Peyer's patch (tissue), 4 donors: ENCODE results near the gene ALAS1. TPM values are rescaled to one million over a fixed set of nuclear protein-coding genes. Genes with fewer than 3 reads are reported as not detected.
A peak's percentile ranks its signal among the peaks of the same experiment; 100 is the strongest.

Experiments
- DNase-seq, 3 donors: peaks; one replicate each; pipeline ENCODE4 v3.0.0-alpha.2; 2017 to 2019
- H3K27ac ChIP-seq, 4 donors: fragments of 200-600 bp; sonication (generic); one replicate each; pipeline ENCODE4 v1.5.1; 2016 to 2019
- H3K27me3 ChIP-seq, 2 donors: fragments of 200-600 bp; sonication (generic); one replicate each; pipeline ENCODE4 v1.5.1; 2019
- H3K36me3 ChIP-seq, 3 donors: fragments of 200-600 bp; sonication (generic); one replicate each; pipeline ENCODE4 v1.5.1; 2016 to 2019
- H3K4me1 ChIP-seq, 4 donors: fragments of 200-600 bp; sonication (generic); one replicate each; pipeline ENCODE4 v1.5.1; 2016 to 2019
- H3K4me3 ChIP-seq, 4 donors: fragments of 200-600 bp; sonication (generic); 1 replicate in 3 of 4; 2 replicates in 1 of 4; pipeline ENCODE4 v1.5.1; 2016 to 2019; ENCODE audit warnings: mild to moderate bottlenecking in 1 of 4
- H3K9me3 ChIP-seq, 4 donors: fragments of 200-600 bp; sonication (generic); one replicate each; pipeline ENCODE4 v1.5.1; 2016 to 2019; ENCODE audit warnings: mild to moderate bottlenecking in 1 of 4
- POLR2A ChIP-seq, 2 donors: fragments of 450-650 bp; IDR thresholded peaks; one replicate each; pipeline ENCODE4 v1.5.1; 2017; ENCODE audit warnings: antibody characterized with exemption in 2 of 2, mild to moderate bottlenecking in 2 of 2, moderate library complexity in 2 of 2
- total RNA-seq, 4 donors: library from RNA; depleted of rRNA; stranded (reverse); fragments of >200 nt; gene quantifications; one replicate each; pipeline ENCODE4 v1.1.0, GENCODE V29; 2016
- TF ChIP-seq, protein P1 (sequence below), 6 experiments: fragments of 450-650 bp in 4 of 6; fragments of 200-600 bp in 2 of 6; sonication (generic) in 1 of 6; IDR thresholded peaks; one replicate each; pipeline ENCODE4 v1.5.1; 2017 to 2019; ENCODE audit warnings: antibody characterized with exemption in 6 of 6, mild to moderate bottlenecking in 3 of 6, moderate library complexity in 1 of 6

Gene ALAS1
- total RNA-seq, 4 donors from 2014 or later: 73.3 to 92.8 (median 89.8) TPM

DNA sequence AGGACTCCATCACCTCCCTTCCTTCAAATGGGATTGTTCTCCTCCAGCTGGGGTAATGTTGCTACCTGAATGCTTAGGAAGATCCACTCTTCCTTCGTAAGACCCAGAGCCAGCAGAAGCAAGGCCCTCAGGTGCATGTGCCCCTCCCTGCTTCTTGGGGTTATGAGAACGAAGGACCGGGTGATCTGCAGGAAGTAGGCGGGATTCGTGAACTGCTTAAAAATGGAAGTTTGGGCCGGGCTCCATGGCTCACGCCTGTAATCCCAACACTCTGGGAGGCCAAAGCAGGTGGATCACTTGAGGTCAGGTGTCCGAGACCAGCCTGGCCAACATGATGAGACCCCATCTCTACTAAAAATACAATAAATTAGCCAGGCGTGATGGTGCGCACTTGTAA lies 19.4 kb downstream of the ALAS1 start:
- Histone ChIP-seq H3K27ac (peak overlapping the region; percentile 68 to 91 (median 76)), H3K36me3 (peaks cover 0 to 35% (median 3%) of the 10 kb centered on the region in 3 donors), H3K27me3 (no peaks in the 10 kb centered on the region), H3K9me3 (no peaks in the 10 kb centered on the region), H3K4me3 (no peak overlapping the region), H3K4me1 (peaks cover 12 to 46% (median 35%) of the 10 kb centered on the region in 4 donors)
- no peak for DNase-seq
- TF ChIP-seq, protein P1, sequence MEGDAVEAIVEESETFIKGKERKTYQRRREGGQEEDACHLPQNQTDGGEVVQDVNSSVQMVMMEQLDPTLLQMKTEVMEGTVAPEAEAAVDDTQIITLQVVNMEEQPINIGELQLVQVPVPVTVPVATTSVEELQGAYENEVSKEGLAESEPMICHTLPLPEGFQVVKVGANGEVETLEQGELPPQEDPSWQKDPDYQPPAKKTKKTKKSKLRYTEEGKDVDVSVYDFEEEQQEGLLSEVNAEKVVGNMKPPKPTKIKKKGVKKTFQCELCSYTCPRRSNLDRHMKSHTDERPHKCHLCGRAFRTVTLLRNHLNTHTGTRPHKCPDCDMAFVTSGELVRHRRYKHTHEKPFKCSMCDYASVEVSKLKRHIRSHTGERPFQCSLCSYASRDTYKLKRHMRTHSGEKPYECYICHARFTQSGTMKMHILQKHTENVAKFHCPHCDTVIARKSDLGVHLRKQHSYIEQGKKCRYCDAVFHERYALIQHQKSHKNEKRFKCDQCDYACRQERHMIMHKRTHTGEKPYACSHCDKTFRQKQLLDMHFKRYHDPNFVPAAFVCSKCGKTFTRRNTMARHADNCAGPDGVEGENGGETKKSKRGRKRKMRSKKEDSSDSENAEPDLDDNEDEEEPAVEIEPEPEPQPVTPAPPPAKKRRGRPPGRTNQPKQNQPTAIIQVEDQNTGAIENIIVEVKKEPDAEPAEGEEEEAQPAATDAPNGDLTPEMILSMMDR (IDR thresholded peaks at IDR 0.05): no peak
- TF ChIP-seq POLR2A (IDR thresholded peaks at IDR 0.05): no peak

DNA sequence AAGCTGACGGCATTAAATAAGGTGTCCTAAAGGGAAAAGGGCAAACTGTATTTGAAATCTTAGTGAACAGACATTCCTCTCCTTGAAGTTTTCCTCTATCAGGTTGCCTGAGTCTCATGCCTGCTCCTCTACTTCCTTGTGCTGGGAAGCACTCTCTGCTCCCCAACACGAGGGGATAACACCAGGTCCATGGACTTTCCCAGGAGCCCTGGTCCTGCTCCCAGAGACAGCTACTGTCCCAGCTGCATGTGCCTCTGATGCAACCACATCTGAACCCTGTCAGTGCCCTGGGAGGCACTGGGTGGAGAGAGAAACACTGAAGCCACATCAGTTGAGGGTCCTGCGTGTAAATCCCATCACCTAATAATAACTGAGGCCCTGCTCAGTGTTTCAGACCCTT lies 20.1 kb downstream of the ALAS1 start:
- H3K36me3 ChIP-seq: peaks cover 0 to 29% (median 3%) of the 10 kb centered on the region in 3 donors
- no peaks in the 10 kb centered on the region for H3K27me3 ChIP-seq
- TF ChIP-seq, protein P1 (IDR thresholded peaks at IDR 0.05): no peak
- TF ChIP-seq POLR2A (IDR thresholded peaks at IDR 0.05): no peak
- peaks cover 12 to 46% (median 35%) of the 10 kb centered on the region in 4 donors for H3K4me1 ChIP-seq
- peak in 1 of 3 donors; percentile 46 for DNase-seq
- H3K9me3 ChIP-seq: no peaks in the 10 kb centered on the region
- H3K4me3 ChIP-seq: no peak overlapping the region
- peak overlapping the region; percentile 68 to 91 (median 76) for H3K27ac ChIP-seq

DNA sequence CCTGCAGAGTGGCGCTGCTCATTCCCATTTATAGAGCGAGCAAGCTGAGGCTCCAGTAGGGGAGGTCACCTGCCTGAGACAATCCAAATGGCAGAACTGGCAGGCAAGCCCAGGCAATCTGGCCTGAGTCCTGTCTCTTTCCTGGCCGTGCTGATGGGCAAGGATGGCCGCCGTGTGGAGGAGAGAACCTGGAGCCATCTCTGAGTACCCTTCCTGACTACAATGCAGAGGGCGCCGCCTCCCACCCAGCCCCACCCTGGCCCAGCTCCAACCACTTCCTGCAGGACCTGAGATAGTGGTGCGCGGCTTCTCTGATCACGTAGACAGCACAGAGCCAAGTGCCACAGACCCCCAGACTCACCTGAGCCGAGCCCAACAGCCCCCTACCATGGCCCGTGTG lies 20.5 kb downstream of the ALAS1 start:
- H3K9me3 ChIP-seq: no peaks in the 10 kb centered on the region
- H3K27me3 ChIP-seq: no peaks in the 10 kb centered on the region
- peak; percentile 55 to 72 (median 69) for DNase-seq
- H3K4me3 ChIP-seq: no peak overlapping the region
- peak overlapping the region; percentile 68 to 91 (median 76) for H3K27ac ChIP-seq
- peaks cover 12 to 46% (median 35%) of the 10 kb centered on the region in 4 donors for H3K4me1 ChIP-seq
- peaks cover 0 to 24% (median 3%) of the 10 kb centered on the region in 3 donors for H3K36me3 ChIP-seq
- TF ChIP-seq, protein P1 (IDR thresholded peaks at IDR 0.05): no peak
- no peak for TF ChIP-seq POLR2A (IDR thresholded peaks at IDR 0.05)

DNA sequence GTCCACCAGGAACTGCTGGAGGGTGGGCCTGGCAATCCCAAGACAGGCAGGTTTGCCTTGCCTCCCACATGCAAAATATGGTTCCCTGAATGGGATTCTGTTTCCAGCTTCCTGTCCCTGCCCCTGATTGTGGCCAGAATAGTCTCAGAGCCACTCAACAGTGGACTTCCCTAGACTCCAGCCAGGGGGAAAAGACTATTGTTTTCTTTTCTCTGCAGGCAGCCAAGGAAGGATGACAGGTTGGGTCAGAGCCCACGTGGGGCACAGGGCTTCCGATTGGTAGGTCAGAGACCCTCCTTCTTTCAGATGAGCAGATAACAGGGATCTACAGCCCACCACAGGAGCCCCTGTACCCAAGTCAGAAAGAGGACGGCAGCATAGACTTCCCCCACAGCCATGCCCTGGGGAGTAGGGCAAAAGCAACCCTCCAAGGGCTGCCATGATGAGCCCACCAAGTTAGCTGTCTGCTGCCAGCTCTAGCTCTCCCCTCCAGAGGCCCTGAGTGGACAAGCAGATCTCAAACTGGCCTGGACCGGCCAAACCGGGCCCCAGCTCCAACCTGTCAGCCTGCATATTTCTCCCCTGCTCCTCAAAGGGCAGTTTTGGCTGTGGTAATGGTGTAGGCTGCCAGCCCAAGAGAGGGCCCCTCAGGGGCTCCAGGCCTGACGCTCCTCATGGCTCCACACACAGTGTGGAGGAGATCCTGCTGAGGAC lies 21.1 kb downstream of the ALAS1 start:
- Histone ChIP-seq H3K4me1 (peaks cover 12 to 46% (median 35%) of the 10 kb centered on the region in 4 donors), H3K27ac (peak overlapping the region; percentile 68 to 91 (median 76)), H3K27me3 (no peaks in the 10 kb centered on the region), H3K4me3 (no peak overlapping the region), H3K36me3 (peaks cover 0 to 18% (median 3%) of the 10 kb centered on the region in 3 donors), H3K9me3 (no peaks in the 10 kb centered on the region)
- no peak for DNase-seq
- TF ChIP-seq, protein P1 (IDR thresholded peaks at IDR 0.05): no peak
- no peak for TF ChIP-seq POLR2A (IDR thresholded peaks at IDR 0.05)

DNA sequence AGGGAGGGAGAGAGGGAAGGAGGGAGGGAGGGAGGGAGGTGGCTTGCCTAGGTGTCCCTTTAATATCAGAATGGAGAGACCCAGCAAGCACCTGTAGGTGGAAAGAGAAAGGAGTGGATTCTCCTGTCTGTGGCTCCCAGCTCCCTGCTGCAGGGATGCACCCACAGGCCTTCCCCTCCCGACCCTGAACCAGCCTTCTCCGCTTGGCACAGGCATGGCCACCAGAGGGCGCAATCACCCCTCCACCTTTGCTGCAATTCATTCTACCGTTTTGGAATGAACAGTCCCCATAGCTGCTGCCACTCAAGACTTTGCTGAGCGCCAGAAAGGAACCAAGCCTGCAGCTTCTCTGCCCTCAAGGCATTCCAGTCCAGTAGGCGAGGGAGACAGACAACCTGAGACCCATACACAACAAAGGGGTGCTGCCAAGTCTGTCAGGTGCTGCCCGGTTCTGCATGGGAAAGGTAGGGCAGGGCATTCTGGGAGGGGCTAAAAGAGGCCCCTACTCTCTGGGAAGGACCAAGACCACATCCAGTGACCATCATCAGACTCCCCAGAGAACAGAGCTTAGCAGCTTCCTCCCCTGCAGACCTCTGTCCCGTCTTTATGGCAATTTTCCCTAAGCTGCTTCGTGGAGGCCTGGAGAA lies 22.5 kb downstream of the ALAS1 start:
- H3K4me3 ChIP-seq: no peak overlapping the region
- H3K4me1 ChIP-seq: peaks cover 12 to 46% (median 35%) of the 10 kb centered on the region in 4 donors
- no peaks in the 10 kb centered on the region for H3K9me3 ChIP-seq
- H3K27me3 ChIP-seq: no peaks in the 10 kb centered on the region
- peak overlapping the region in 1 of 4 donors; percentile 68 for H3K27ac ChIP-seq
- DNase-seq: peak; percentile 86 to 93 (median 87)
- TF ChIP-seq, protein P1 (IDR thresholded peaks at IDR 0.05): peak; percentile 75 to 97 (median 86)
- no peak for TF ChIP-seq POLR2A (IDR thresholded peaks at IDR 0.05)
- peaks cover 0 to 4% (median 0%) of the 10 kb centered on the region in 3 donors for H3K36me3 ChIP-seq
